Tongue (tissue), 2 donors: ENCODE results near the gene AATK. TPM values are rescaled to one million over a fixed set of nuclear protein-coding genes. Genes with fewer than 3 reads are reported as not detected.
A peak's percentile ranks its signal among the peaks of the same experiment; 100 is the strongest.

Experiments used
- DNase-seq: peaks from one replicate; pipeline ENCODE4 v3.0.0-alpha.2; 2015
- total RNA-seq: library from RNA; depleted of rRNA; stranded (reverse); fragments of >200 nt; gene quantifications from one replicate; pipeline ENCODE4 v1.2.3, GENCODE V29; 2014

Gene AATK
- total RNA-seq, 1 donor from 2014 or later: 11.1 TPM

GRCh38 chr17:81143200-81143527 lies 22.9 kb downstream of the AATK start:
- no peak for DNase-seq

- DNase-seq: peak; percentile 91
These were observed 23.5 kb downstream of the AATK start for GRCh38 chr17:81142301-81143199.

GRCh38 chr17:81140695-81141094 lies 25.3 kb downstream of the AATK start:
- DNase-seq: no peak

- DNase-seq: no peak
These were observed 26.0 kb downstream of the AATK start for GRCh38 chr17:81140018-81140417.

GRCh38 chr17:81139428-81139827 lies 26.6 kb downstream of the AATK start:
- DNase-seq: no peak

- DNase-seq: no peak
These were observed 27.5 kb downstream of the AATK start for GRCh38 chr17:81138500-81138899.

GRCh38 chr17:81138083-81138482 lies 27.9 kb downstream of the AATK start:
- no peak for DNase-seq

GRCh38 chr17:81137248-81137647 lies 28.8 kb downstream of the AATK start:
- DNase-seq: no peak

- DNase-seq: no peak
These were observed 29.7 kb downstream of the AATK start for GRCh38 chr17:81136366-81136765.

- DNase-seq: peak; percentile 50
These were observed 30.3 kb downstream of the AATK start for GRCh38 chr17:81135505-81136278.

GRCh38 chr17:81134064-81134781 lies 31.8 kb downstream of the AATK start:
- no peak for DNase-seq

- no peak for DNase-seq
These were observed 33.0 kb downstream of the AATK start for GRCh38 chr17:81132770-81133723.

GRCh38 chr17:81132197-81132540 lies 33.9 kb downstream of the AATK start:
- DNase-seq: no peak

GRCh38 chr17:81131486-81132196 lies 34.4 kb downstream of the AATK start:
- DNase-seq: no peak

- DNase-seq: no peak
These were observed 35.3 kb downstream of the AATK start for GRCh38 chr17:81130385-81131361.

- no peak for DNase-seq
These were observed 36.2 kb downstream of the AATK start for GRCh38 chr17:81129711-81130367.

GRCh38 chr17:81129289-81129688 lies 36.7 kb downstream of the AATK start:
- DNase-seq: no peak

GRCh38 chr17:81128774-81129173 lies 37.2 kb downstream of the AATK start:
- no peak for DNase-seq

GRCh38 chr17:81128338-81128737 lies 37.7 kb downstream of the AATK start:
- DNase-seq: no peak
